Measurements from ENCODE around the gene EID2. TPM values are rescaled to one million over a fixed set of nuclear protein-coding genes. Genes with fewer than 3 reads are reported as not detected.
A peak's percentile ranks its signal among the peaks of the same experiment; 100 is the strongest.

The EID2 gene
- total and polyA plus RNA-seq, 2 donors (not counting 1 experiment from before 2014, with no cell fraction given): 9.1 to 10.0 TPM

- no peak overlapping the region for H3K4me3 ChIP-seq (replicated peaks in 1 of 4; ENCODE audit: control extremely low read depth in 1 of 4, insufficient read depth in 1 of 4, low read depth in 3 of 4, low read length in 4 of 4)
- TF ChIP-seq CTCF (conservative IDR thresholded peaks at IDR 0.05 in 1 of 2, IDR thresholded peaks at IDR 0.05 in 1 of 2; ENCODE audit: low read depth in 1 of 2, low read length in 2 of 2): no peak
- no peak for TF ChIP-seq EZH2 (IDR thresholded peaks at IDR 0.05; ENCODE audit: low read length, missing control alignments)
- DNase-seq (ENCODE audit: low read depth in 2 of 2): no peak
These were observed 26.1 kb upstream of the EID2 start for GRCh38 chr19:39566064-39566463.

GRCh38 chr19:39563408-39563807, 23.4 kb upstream of the EID2 start:
- no peak overlapping the region for H2AFZ ChIP-seq (ENCODE audit: low read length)

More at GRCh38 chr19:39566064-39566463, 26.1 kb upstream of the EID2 start:
- Histone ChIP-seq H3K9me3 (ENCODE audit: control insufficient read depth, insufficient read depth, low read depth, low read length) (no peaks in the 10 kb centered on the region), H3K9ac (ENCODE audit: insufficient read depth, low read length) (no peak overlapping the region), H3K4me1 (ENCODE audit: control insufficient read depth, extremely low read depth, insufficient read depth, low read length) (no peaks in the 10 kb centered on the region), H4K20me1 (ENCODE audit: control insufficient read depth, extremely low read depth, insufficient read depth, low read length) (no peaks in the 10 kb centered on the region), H3K36me3 (ENCODE audit: control insufficient read depth, insufficient read depth, low read length) (no peaks in the 10 kb centered on the region), H3K27ac (ENCODE audit: insufficient read depth, low read length) (no peak overlapping the region), H3K27me3 (ENCODE audit: control insufficient read depth, insufficient read depth, low read length) (no peaks in the 10 kb centered on the region), H3K4me2 (ENCODE audit: extremely low read depth, insufficient read depth, low read length) (no peak overlapping the region), H2AFZ (ENCODE audit: low read length) (no peak overlapping the region), H3K79me2 (ENCODE audit: control insufficient read depth, insufficient read depth, low read length) (no peaks in the 10 kb centered on the region)

GRCh38 chr19:39558624-39559117, 18.7 kb upstream of the EID2 start:
- Histone ChIP-seq H3K79me2 (ENCODE audit: control insufficient read depth, insufficient read depth, low read length) (no peaks in the 10 kb centered on the region), H3K36me3 (ENCODE audit: control insufficient read depth, insufficient read depth, low read length) (no peaks in the 10 kb centered on the region), H3K4me1 (ENCODE audit: control insufficient read depth, extremely low read depth, insufficient read depth, low read length) (no peaks in the 10 kb centered on the region), H3K9me3 (ENCODE audit: control insufficient read depth, insufficient read depth, low read depth, low read length) (no peaks in the 10 kb centered on the region), H4K20me1 (ENCODE audit: control insufficient read depth, extremely low read depth, insufficient read depth, low read length) (no peaks in the 10 kb centered on the region), H3K27ac (ENCODE audit: insufficient read depth, low read length) (no peak overlapping the region), H3K4me2 (ENCODE audit: extremely low read depth, insufficient read depth, low read length) (no peak overlapping the region), H3K4me3 (replicated peaks in 1 of 4; ENCODE audit: control extremely low read depth in 1 of 4, insufficient read depth in 1 of 4, low read depth in 3 of 4, low read length in 4 of 4) (no peak overlapping the region), H3K27me3 (ENCODE audit: control insufficient read depth, insufficient read depth, low read length) (peaks cover 4% of the 10 kb centered on the region), H3K9ac (ENCODE audit: insufficient read depth, low read length) (no peak overlapping the region), H2AFZ (ENCODE audit: low read length) (no peak overlapping the region)
- DNase-seq (ENCODE audit: low read depth in 2 of 2): no peak
- TF ChIP-seq EZH2 (IDR thresholded peaks at IDR 0.05; ENCODE audit: low read length, missing control alignments) (no peak), CTCF (conservative IDR thresholded peaks at IDR 0.05 in 1 of 2, IDR thresholded peaks at IDR 0.05 in 1 of 2; ENCODE audit: low read depth in 1 of 2, low read length in 2 of 2) (no peak)

More at GRCh38 chr19:39563408-39563807, 23.4 kb upstream of the EID2 start:
- Histone ChIP-seq H3K4me1 (ENCODE audit: control insufficient read depth, extremely low read depth, insufficient read depth, low read length) (no peaks in the 10 kb centered on the region), H3K79me2 (ENCODE audit: control insufficient read depth, insufficient read depth, low read length) (no peaks in the 10 kb centered on the region), H3K9me3 (ENCODE audit: control insufficient read depth, insufficient read depth, low read depth, low read length) (no peaks in the 10 kb centered on the region), H3K4me3 (replicated peaks in 1 of 4; ENCODE audit: control extremely low read depth in 1 of 4, insufficient read depth in 1 of 4, low read depth in 3 of 4, low read length in 4 of 4) (no peak overlapping the region), H3K4me2 (ENCODE audit: extremely low read depth, insufficient read depth, low read length) (no peak overlapping the region), H4K20me1 (ENCODE audit: control insufficient read depth, extremely low read depth, insufficient read depth, low read length) (no peaks in the 10 kb centered on the region), H3K9ac (ENCODE audit: insufficient read depth, low read length) (no peak overlapping the region), H3K27ac (ENCODE audit: insufficient read depth, low read length) (no peak overlapping the region), H3K27me3 (ENCODE audit: control insufficient read depth, insufficient read depth, low read length) (peaks cover 4% of the 10 kb centered on the region), H3K36me3 (ENCODE audit: control insufficient read depth, insufficient read depth, low read length) (no peaks in the 10 kb centered on the region)
- DNase-seq (ENCODE audit: low read depth in 2 of 2): peak in 1 of 2 donors; percentile 70
- no peak for TF ChIP-seq CTCF (conservative IDR thresholded peaks at IDR 0.05 in 1 of 2, IDR thresholded peaks at IDR 0.05 in 1 of 2; ENCODE audit: low read depth in 1 of 2, low read length in 2 of 2)
